ENCODE measurements around the gene CRTC1.

The CRTC1 gene

DNA sequence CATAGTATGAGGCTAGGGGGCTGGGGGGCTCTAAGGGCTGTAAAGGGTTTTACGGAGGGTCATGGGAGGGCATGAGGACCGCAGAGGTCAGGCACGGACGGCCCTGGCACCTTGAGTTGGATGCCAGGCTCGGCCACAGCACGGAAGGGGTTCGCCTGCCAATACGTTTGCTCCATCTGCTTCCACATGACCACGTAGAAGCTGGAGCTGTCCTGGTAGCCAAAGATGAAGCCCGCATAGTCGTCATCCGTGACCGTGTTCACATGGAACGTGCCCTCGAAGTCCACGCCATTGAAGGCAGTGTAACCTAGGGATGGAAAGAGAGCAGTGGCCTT lies 101.3 kb downstream of the CRTC1 start:
- DNase-seq (ENCODE audit: low spot score): no peak

- no peak for DNase-seq (ENCODE audit: low spot score)
Measured at GRCh38 chr19:18785179-18786124, 102.0 kb downstream of the CRTC1 start.

DNA sequence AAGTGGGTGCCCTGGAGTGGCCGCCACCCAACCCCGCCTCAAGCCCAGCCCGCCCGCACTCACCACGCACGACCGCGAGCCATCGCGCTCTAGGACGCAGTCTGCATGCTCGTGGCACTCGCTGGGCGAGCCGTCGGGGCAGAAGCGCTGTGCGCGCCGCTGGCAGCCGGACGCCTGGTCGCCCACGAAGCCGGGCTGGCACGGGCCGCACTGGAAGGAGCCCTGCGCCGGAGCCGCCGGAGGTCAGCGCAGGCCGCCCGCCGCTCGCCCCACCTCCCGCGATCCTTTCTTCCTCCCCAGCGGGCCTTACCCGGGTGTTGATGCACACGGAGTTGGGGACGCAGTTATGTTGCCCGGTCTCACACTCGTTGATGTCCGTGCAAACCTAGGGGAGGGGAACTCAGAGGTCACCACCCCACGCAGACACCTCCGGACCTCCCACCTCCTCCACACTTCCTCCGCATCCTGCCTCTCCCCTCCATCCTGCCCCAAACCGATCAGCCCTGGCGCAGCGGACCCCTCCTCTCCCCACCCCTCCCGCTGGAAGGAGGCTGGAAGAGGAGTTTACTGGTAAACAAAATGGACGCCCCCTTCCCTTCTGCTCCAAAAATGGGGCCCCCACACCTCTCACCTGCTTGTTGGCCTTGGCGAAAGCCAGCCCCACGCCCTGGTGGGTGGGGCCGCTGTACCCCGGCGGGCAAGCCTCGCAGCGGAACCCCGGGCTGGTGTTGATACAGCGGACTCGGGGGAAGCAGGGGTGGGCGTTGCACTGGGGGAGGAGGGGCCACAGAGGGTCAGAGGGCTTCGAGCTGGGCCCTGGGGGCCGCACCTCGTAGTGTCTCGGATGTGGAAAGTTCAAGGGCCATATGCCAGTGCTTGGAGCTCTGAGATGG lies 105.3 kb downstream of the CRTC1 start:
- DNase-seq (ENCODE audit: low spot score): no peak

GRCh38 chr19:18789422-18789869 lies 106.0 kb downstream of the CRTC1 start:
- DNase-seq (ENCODE audit: low spot score): no peak

GRCh38 chr19:18789883-18790565 lies 106.5 kb downstream of the CRTC1 start:
- no peak for DNase-seq (ENCODE audit: low spot score)

DNA sequence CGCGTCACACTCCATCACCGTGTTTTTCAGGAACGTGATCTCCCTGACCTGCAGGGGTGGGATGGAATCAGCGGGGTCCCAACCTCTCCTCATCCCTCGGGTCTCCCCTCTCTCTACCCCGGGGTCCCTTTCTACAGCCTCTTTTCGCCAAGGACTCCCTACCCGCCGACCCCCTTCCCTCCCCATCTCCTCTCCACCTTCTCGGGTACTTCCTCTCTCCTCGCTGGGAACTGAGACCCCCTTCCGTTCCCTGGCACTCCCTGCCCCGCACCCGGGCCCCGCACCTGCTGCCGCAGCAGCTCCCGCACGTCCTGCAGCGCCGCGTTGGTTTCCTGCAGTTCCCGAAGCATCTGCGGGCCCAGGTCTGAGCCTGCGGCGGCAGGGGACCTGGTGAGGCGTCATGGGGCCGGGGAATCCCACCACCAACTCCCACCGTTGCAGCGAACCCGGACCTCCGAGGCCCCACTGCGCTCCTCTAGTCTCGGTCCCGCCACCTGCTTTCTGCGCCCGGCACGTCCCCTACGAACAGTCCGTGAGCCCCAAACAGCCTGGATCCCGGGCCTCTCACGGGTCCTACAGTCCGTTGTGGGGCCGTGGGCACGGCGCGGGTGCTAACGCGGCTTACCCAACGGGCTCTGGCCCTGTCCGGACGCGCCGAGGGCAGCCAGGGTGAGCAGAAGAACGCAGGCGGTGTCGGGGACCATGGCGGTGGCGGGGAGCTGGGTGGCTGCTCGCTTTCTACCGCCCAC lies 107.3 kb downstream of the CRTC1 start, which contains the start of gene COMP:
Gene COMP (minus strand): TSS at position 740 of the 749 bp plus-strand sequence. CDS start 36 bp downstream, at position 704.
- DNase-seq (ENCODE audit: low spot score): no peak

- DNase-seq (ENCODE audit: low spot score): no peak
Measured at GRCh38 chr19:18791315-18791678, 107.8 kb downstream of the CRTC1 start.

DNA sequence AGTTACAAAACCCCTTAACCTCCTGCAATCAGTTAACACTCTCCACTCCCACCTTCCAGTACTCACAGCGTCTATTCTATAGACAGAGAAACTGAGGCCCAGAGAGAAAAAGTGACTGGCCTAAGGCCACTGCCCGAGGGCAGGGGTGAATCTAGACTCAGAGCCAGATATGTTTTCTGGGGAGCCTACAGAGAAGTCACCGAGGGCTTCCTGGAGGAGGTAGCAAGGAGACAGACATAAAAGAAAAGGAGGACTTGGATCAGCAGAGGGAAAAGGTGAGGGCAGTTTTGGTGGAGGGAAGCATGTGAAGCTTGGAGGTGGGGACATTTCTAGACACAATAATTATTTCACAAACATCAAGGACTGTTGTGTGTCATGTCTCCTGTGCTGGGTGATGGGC lies 109.2 kb downstream of the CRTC1 start:
- DNase-seq (ENCODE audit: low spot score): no peak

DNA sequence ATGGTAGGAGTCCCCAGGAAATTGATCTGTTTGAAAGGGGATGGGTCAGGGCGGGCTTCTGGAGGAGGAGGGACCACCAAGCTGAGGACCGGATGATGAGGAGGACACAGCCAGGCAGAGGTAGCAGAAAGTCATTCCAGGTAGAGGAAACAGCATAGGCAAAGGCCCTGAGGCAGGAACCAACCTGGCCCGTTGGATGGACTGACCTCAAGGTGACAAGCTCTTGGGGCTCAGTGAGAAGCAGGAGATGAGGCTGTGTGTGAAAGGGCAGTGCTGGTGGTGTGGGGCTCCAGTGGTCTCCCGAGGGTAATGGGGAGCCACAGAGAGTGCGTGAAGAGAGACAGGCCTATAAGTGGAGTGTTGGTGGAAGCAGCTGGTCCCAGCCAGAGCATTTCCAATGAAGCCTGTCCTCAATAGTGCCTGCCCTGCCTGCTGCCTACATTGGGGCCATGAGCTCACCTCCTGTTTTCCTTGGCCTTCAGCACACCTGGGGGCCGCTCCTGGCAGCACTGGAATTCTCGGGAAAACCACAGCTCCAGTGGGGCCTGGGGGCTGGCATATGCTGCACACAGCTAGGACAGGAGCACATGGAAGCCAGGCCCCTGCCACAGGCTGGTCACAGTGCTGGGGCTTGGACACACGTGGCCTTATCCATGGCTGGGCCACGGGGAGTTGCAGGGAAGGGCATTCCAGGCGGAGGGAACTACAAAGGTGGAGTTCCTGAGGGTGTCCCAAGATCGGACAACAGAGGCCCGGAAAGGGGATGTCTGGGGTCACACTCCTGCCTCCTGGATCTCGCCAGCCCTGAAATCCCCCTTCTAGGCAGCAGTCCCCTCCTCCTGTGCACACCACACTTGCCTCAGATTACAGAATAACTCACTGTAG lies 109.9 kb downstream of the CRTC1 start:
- DNase-seq (ENCODE audit: low spot score): no peak

- DNase-seq (ENCODE audit: low spot score): no peak
Measured at GRCh38 chr19:18794029-18794313, 110.5 kb downstream of the CRTC1 start.

DNA sequence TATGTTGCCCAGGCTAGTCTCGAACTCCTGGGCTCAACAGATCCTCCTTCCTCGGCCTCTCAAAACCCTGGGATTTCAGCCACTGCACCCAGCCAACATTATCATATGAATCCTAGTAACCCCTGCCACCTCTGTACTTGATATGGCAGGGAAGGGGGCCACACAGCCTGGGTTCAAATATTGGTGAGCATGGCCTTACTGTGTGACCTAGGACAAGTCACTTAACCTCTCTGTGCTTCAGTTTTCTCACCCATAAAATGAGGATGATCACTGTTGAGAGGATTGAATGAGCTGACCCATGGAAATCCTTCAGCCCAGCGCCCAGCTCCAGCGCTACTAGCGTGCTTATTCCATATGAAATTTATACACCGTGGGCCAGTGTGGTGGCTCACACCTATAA lies 111.2 kb downstream of the CRTC1 start:
- no peak for DNase-seq (ENCODE audit: low spot score)

DNA sequence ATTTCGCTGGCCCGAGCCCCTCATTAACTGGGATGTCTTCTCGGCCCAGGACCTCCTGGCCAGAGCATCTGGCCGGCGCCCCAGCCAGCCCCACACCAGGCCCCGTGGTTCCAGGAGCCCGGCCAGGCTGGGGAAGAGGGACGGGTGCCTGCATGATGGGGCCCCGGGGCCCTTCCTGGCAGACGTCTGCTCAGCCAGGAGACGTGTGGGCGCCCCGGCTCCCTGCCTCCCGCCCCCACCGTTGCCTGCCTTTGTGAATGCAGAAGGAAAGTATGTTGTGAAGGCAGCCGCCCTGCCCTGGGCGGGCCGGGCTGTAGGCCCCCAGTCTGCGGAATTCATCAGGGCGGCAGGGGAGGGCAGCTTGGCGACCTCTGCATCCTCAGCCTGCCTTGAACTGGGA lies 112.1 kb downstream of the CRTC1 start:
- DNase-seq (ENCODE audit: low spot score): no peak

- no peak for DNase-seq (ENCODE audit: low spot score)
Measured at GRCh38 chr19:18796239-18796638, 112.8 kb downstream of the CRTC1 start.

DNA sequence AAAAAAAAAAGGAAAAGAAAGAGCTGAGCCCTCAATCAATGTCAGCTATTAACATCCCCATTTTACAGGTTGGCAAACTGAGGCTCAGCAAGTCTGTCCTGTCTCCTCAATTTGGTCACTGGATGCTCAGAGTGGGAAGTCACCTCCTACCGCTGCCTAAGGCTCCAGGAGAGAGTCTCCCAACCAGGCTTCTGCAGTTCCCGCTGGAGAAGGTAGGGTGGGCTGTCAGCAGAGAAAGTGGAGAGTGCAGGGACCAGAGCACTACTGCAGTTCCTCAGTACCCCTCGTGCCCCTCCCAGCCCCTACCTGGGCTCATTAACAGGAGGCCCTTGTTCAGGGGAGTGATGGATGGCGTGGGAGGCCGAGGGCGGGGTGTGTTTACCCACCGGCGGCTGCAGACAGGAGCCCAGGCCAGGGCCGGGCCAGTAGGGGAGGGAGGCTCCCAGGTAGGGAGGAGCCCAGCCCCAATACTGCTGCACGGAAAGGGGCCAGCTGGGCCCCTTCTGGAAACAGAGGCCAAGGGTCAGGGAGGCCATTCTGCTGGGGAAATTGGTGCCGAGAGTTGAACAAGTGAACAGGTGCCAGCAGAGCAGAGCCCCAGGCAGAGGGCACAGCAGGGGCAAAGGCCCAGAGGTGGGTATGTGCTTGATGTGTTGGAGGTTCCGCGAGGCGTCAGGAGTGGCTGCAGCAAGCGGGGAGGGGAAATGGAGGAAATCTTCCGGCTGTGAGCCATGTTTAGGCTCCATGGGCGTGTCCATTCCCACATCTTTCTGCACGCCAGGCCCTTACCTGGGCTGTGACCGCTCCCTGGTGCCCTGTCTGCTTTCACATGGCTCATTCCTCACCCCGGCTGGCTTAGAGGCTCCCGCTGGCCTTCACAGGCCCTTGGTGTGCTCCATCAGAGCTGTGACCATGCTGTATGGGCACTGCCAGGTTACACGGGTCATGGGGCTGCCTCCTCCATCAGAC lies 115.2 kb downstream of the CRTC1 start:
- DNase-seq (ENCODE audit: low spot score): no peak

- DNase-seq (ENCODE audit: low spot score): no peak
Measured at GRCh38 chr19:18799389-18799970, 116.0 kb downstream of the CRTC1 start.

DNA sequence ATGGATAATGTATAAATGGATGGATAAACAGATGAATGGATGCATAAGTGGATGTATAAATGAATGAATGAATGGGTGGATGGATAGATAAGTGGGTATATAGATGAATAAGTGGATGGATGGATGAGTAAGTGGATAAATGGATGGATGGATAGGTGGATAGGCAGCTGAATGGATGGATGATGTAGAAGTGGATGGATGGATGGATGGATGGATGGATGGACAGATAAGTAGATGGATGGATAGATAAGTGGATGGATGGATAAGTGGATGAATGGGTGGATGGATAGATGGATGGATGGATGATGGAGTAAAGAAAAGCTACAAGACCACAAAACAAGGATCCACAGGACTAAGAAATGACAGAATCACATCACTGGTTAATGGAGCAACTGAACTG lies 116.6 kb downstream of the CRTC1 start:
- no peak for DNase-seq (ENCODE audit: low spot score)

GRCh38 chr19:18800636-18801035 lies 117.2 kb downstream of the CRTC1 start:
- no peak for DNase-seq (ENCODE audit: low spot score)

DNA sequence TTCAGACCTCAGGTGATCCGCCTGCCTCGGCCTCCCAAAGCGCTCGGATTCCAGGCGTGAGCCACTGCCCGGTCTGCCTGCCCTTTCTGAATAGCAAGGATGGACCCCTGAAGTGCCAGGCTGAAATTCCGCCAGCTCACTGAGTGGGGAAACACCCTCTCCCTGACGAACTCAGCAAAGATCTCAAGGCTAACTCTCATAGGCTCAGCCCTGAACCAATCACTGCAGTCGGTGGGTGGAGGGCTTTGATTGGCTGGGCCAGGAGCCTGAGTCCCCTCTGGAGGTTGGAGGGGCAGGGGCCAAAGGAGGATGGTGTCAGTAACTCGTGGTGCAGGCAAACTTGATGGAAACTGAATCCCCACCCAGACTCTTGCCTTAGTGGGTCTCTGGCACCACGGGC lies 118.9 kb downstream of the CRTC1 start:
- DNase-seq (ENCODE audit: low spot score): no peak

DNA sequence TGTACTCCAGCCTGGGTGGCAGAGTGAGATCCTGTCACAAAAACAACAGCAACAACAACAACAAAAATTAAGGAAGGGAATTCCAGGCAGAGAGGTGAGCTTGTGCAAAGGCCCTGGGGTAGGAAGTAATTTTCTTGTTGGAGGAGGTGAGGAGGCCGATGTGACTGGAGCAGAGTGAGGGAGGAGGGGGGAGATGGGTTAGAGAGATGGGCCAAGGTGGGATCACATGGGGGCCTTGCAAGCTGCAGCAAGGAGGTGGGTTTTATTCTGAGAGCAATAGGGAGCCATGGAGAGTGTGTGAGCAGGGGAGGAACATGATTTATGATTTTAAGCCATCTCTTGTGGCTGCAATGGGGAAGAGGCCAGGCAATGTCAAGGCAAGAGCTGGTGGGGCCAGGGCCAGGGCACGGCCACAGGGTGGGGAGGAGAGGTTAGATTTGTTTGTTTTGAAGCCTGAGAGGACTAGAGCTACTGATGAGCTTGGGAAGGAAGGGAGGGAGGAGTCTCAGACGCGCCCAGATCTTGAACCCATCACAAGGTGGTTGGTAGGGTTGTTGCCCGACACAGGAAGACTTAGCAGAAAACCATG lies 120.2 kb downstream of the CRTC1 start:
- DNase-seq (ENCODE audit: low spot score): no peak

Data from pons (tissue), 1 donor.